HCT116 (cell line): ENCODE data around the gene HPCAL1. TPM values are rescaled to one million over a fixed set of nuclear protein-coding genes. Genes with fewer than 3 reads are reported as not detected.

Experiments
- ATAC-seq: fragments of 200-7000 bp; cut with Tn5 transposase; 2 replicates; pipeline ENCODE4 v1.9.1; 2020; ENCODE audit warnings: mild to moderate bottlenecking, moderate library complexity
- BruUV-seq: library from RNA; stranded (reverse); fragments of 400-500 nt; replicated peaks from 2 replicates; lab custom pipeline; 2021; lab: Mats Ljungman, UMichigan
- CTCF ChIA-PET: fragments of 300-600 bp; sonication (Branson Sonifier 250); formaldehyde crosslinking; loops from one replicate; lab custom pipeline; 2021; ENCODE audit warnings: antibody characterized with exemption; lab: Charles Lee
- POLR2A ChIA-PET: fragments of 300-600, 350-600 bp; sonication (Branson Sonifier 250); formaldehyde crosslinking; loops from one replicate; lab custom pipeline; 2021; ENCODE audit warnings: antibody characterized with exemption; lab: Charles Lee
- RAD21 ChIA-PET, 2 experiments: fragments of 300-600 bp; sonication (Branson Sonifier 250); formaldehyde crosslinking; loops; one replicate each; lab custom pipeline; 2023; ENCODE audit warnings: low total read pairs in 2 of 2; ENCODE audit not compliant: uncharacterized antibody in 2 of 2, unreplicated experiment in 2 of 2, low non-redundant PET in 1 of 2; lab: Charles Lee
- DNase-seq: peaks from one replicate; pipeline ENCODE4 v3.0.0-alpha.2; 2010; ENCODE audit warnings: low read depth, low spot score
- H2AFZ ChIP-seq: fragments of 200-600 bp; shearing (Covaris generic), sonication (generic); 2 replicates; pipeline ENCODE4 v1.6.1; 2017; ENCODE audit warnings: low read depth, mixed run types, mixed read lengths, antibody characterized with exemption, low read length; ENCODE audit not compliant: poor library complexity, severe bottlenecking
- H3K27ac ChIP-seq: 2 replicates; pipeline ENCODE4 v1.5.1; 2012; ENCODE audit warnings: low read depth, low read length
- H3K27me3 ChIP-seq: fragments of 200-600 bp; sonication (generic); 2 replicates; pipeline ENCODE4 v1.6.1; 2016; ENCODE audit warnings: mixed run types, low read length, mixed read lengths; ENCODE audit not compliant: insufficient read depth
- H3K36me3 ChIP-seq, 2 experiments: fragments of 200-500 bp in 1 of 2; fragments of 200-600 bp in 1 of 2; sonication (Bioruptor generic) in 1 of 2; sonication (generic) in 1 of 2; 2 replicates each; pipeline versions ENCODE4 v1.5.1 to v1.6.1; 2014 to 2016; ENCODE audit warnings: low read length in 2 of 2, inconsistent platforms in 1 of 2, mixed read lengths in 1 of 2, mixed run types in 1 of 2; ENCODE audit not compliant: insufficient read depth in 2 of 2, control insufficient read depth in 1 of 2
- H3K4me1 ChIP-seq, 2 experiments: fragments of 200-600 bp in 1 of 2; sonication (generic) in 1 of 2; 2 replicates each; pipeline versions ENCODE4 v1.5.1 to v1.6.1; 2012 to 2017; ENCODE audit warnings: low read length in 2 of 2, inconsistent platforms in 1 of 2, mild to moderate bottlenecking in 1 of 2, mixed read lengths in 1 of 2, mixed run types in 1 of 2, moderate library complexity in 1 of 2; ENCODE audit not compliant: insufficient read depth in 2 of 2, control insufficient read depth in 1 of 2
- H3K4me2 ChIP-seq: fragments of 200-600 bp; sonication (generic); 2 replicates; pipeline ENCODE4 v1.6.1; 2017; ENCODE audit warnings: mixed run types, low read length, mixed read lengths
- H3K4me3 ChIP-seq, 2 experiments: fragments of 200-600 bp in 1 of 2; sonication (generic) in 1 of 2; replicated peaks in 1 of 2; 2 replicates each; pipeline ENCODE4 v1.5.1; 2011 to 2016; ENCODE audit warnings: low read length in 2 of 2, control low read depth in 1 of 2, low read depth in 1 of 2, mild to moderate bottlenecking in 1 of 2, mixed read lengths in 1 of 2, mixed run types in 1 of 2
- H3K79me2 ChIP-seq: fragments of 200-600 bp; sonication (generic); 2 replicates; pipeline ENCODE4 v1.6.1; 2017; ENCODE audit warnings: mild to moderate bottlenecking, mixed run types, low read length, moderate library complexity, mixed read lengths; ENCODE audit not compliant: insufficient read depth
- H3K9ac ChIP-seq: fragments of 200-600 bp; sonication (generic); 2 replicates; pipeline ENCODE4 v1.6.1; 2016; ENCODE audit warnings: low read length, mixed read lengths
- H3K9me2 ChIP-seq: fragments of 200-600 bp; sonication (generic), shearing (Covaris generic); 2 replicates; pipeline ENCODE4 v1.6.1; 2017; ENCODE audit warnings: mixed run types, mild to moderate bottlenecking, moderate library complexity; ENCODE audit not compliant: insufficient read depth
- H3K9me3 ChIP-seq, 2 experiments: fragments of 200-500 bp in 1 of 2; fragments of 200-600 bp in 1 of 2; sonication (Bioruptor generic) in 1 of 2; sonication (generic) in 1 of 2; 2 replicates each; pipeline ENCODE4 v1.6.1; 2014 to 2017; ENCODE audit warnings: low read length in 2 of 2, mixed read lengths in 2 of 2, inconsistent platforms in 1 of 2, low read depth in 1 of 2, mild to moderate bottlenecking in 1 of 2, mixed run types in 1 of 2, moderate library complexity in 1 of 2; ENCODE audit not compliant: control insufficient read depth in 1 of 2, insufficient read depth in 1 of 2
- H4K20me1 ChIP-seq: fragments of 200-600 bp; sonication (generic), shearing (Covaris generic); 2 replicates; pipeline ENCODE4 v1.6.1; 2017; ENCODE audit warnings: mixed run types, mild to moderate bottlenecking, moderate library complexity; ENCODE audit not compliant: insufficient read depth
- CBX3 ChIP-seq: IDR thresholded peaks from 2 replicates; pipeline ENCODE4 v1.6.1; 2012; ENCODE audit warnings: low read depth
- CTCF ChIP-seq, 3 experiments: fragments of 200-600 bp in 1 of 3; sonication (generic) in 1 of 3; IDR thresholded peaks in 2 of 3; conservative IDR thresholded peaks in 1 of 3; 2 replicates each; pipeline ENCODE4 v1.5.1; 2012 to 2017; ENCODE audit warnings: low read depth in 2 of 3, low read length in 2 of 3, antibody characterized with exemption in 1 of 3, borderline replicate concordance in 1 of 3, control low read depth in 1 of 3, mild to moderate bottlenecking in 1 of 3, mixed read lengths in 1 of 3, mixed run types in 1 of 3, moderate library complexity in 1 of 3; ENCODE audit not compliant: insufficient read depth in 1 of 3
- EGR1 ChIP-seq: IDR thresholded peaks from 2 replicates; pipeline ENCODE4 v1.6.1; 2012; ENCODE audit warnings: low read depth
- EZH2 ChIP-seq: fragments of 200-600 bp; sonication (generic); IDR thresholded peaks from 2 replicates; pipeline ENCODE4 v1.6.1; 2017; ENCODE audit warnings: antibody characterized with exemption, mixed run types
- EZH2phosphoT487 ChIP-seq: fragments of 200-600 bp; IDR thresholded peaks from 2 replicates; pipeline ENCODE4 v1.6.1; 2018; ENCODE audit warnings: antibody characterized with exemption, borderline replicate concordance
- SIN3A ChIP-seq: IDR thresholded peaks from 2 replicates; pipeline ENCODE4 v1.6.1; 2012; ENCODE audit warnings: low read depth
- intact Hi-C: fragments of 100-400 bp; cut with micrococcal nuclease; formaldehyde crosslinking; loops from 2 replicates; pipeline ENCODE4 v1.10.0; 2022
- total RNA-seq: library from RNA; stranded (reverse); gene quantifications from one replicate; pipeline ENCODE4 v1.2.1, GENCODE V29; 2021; ENCODE audit not compliant: unreplicated experiment
- TF ChIP-seq, protein P1 (sequence below): IDR thresholded peaks from 2 replicates; pipeline ENCODE4 v1.6.1; 2012; ENCODE audit warnings: low read depth

Gene HPCAL1
- total RNA-seq, 1 experiment from 2014 or later: 111 TPM

- Histone ChIP-seq H3K4me1 (peaks cover 3 to 13% of the 10 kb centered on the region in 2 experiments; a peak in 2 of 4 replicates), H3K4me2 (no peak overlapping the region), H3K79me2 (peaks cover 82% of the 10 kb centered on the region), H3K36me3 (no peaks in the 10 kb centered on the region), H4K20me1 (peaks cover 8% of the 10 kb centered on the region; the same call in 1 of the 2 replicates), H3K27ac (no peak overlapping the region), H3K27me3 (no peaks in the 10 kb centered on the region), H3K4me3 (no peak overlapping the region), H2AFZ (no peak overlapping the region), H3K9ac (no peak overlapping the region), H3K9me2 (no peaks in the 10 kb centered on the region), H3K9me3 (no peaks in the 10 kb centered on the region)
- BruUV-seq: no TSS peak
- ChIA-PET POLR2A (no interaction called here), RAD21 (no interaction called here), CTCF (no interaction called here)
- ATAC-seq (no peak), DNase-seq (no peak)
- intact Hi-C loops: no loop called here
- TF ChIP-seq EZH2 (no peak), CTCF (IDR thresholded peaks at IDR 0.05 in 2 of 3, conservative IDR thresholded peaks at IDR 0.05 in 1 of 3; ENCODE audit: borderline replicate concordance in 1 of 3, insufficient read depth in 1 of 3, low read depth in 2 of 3, low read length in 2 of 3) (no peak), SIN3A (no peak), EGR1 (no peak), CBX3 (no peak), EZH2phosphoT487 (no peak)
- TF ChIP-seq, protein P1, sequence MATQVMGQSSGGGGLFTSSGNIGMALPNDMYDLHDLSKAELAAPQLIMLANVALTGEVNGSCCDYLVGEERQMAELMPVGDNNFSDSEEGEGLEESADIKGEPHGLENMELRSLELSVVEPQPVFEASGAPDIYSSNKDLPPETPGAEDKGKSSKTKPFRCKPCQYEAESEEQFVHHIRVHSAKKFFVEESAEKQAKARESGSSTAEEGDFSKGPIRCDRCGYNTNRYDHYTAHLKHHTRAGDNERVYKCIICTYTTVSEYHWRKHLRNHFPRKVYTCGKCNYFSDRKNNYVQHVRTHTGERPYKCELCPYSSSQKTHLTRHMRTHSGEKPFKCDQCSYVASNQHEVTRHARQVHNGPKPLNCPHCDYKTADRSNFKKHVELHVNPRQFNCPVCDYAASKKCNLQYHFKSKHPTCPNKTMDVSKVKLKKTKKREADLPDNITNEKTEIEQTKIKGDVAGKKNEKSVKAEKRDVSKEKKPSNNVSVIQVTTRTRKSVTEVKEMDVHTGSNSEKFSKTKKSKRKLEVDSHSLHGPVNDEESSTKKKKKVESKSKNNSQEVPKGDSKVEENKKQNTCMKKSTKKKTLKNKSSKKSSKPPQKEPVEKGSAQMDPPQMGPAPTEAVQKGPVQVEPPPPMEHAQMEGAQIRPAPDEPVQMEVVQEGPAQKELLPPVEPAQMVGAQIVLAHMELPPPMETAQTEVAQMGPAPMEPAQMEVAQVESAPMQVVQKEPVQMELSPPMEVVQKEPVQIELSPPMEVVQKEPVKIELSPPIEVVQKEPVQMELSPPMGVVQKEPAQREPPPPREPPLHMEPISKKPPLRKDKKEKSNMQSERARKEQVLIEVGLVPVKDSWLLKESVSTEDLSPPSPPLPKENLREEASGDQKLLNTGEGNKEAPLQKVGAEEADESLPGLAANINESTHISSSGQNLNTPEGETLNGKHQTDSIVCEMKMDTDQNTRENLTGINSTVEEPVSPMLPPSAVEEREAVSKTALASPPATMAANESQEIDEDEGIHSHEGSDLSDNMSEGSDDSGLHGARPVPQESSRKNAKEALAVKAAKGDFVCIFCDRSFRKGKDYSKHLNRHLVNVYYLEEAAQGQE: no peak
Measured at GRCh38 chr2:10350761-10351160, 48.1 kb downstream of the HPCAL1 start.
